OCI-LY1 (cell line): Measurements from ENCODE around the gene TRIM45.

Experiments
- H2AFZ ChIP-seq: fragments of 200-600 bp; sonication (generic), shearing (Covaris generic); 2 replicates; pipeline ENCODE4 v1.6.0; 2014; ENCODE audit warnings: antibody characterized with exemption, mild to moderate bottlenecking, low read length
- H3F3A ChIP-seq: fragments of 200-600 bp; sonication (generic), shearing (Covaris generic); 2 replicates; pipeline ENCODE4 v1.6.0; 2014; ENCODE audit warnings: mild to moderate bottlenecking, antibody characterized with exemption, low read length, moderate library complexity; ENCODE audit not compliant: insufficient read depth
- H3K27ac ChIP-seq: fragments of 200-600 bp; sonication (generic); 2 replicates; pipeline ENCODE4 v1.5.1; 2014; ENCODE audit warnings: low read length, mixed run types, mild to moderate bottlenecking, low read depth; ENCODE audit not compliant: poor library complexity, severe bottlenecking
- H3K27me3 ChIP-seq: fragments of 200-600 bp; sonication (generic); 2 replicates; pipeline ENCODE4 v1.6.0; 2014; ENCODE audit warnings: antibody characterized with exemption, mild to moderate bottlenecking, low read length, moderate library complexity; ENCODE audit not compliant: insufficient read depth
- H3K36me3 ChIP-seq: fragments of 200-600 bp; sonication (generic); 2 replicates; pipeline ENCODE4 v1.6.1; 2014; ENCODE audit warnings: mild to moderate bottlenecking, antibody characterized with exemption, low read length, moderate library complexity, mixed read lengths; ENCODE audit not compliant: insufficient read depth
- H3K4me1 ChIP-seq: fragments of 200-600 bp; sonication (generic); 2 replicates; pipeline ENCODE4 v1.5.1; 2014; ENCODE audit warnings: mild to moderate bottlenecking, low read length, moderate library complexity; ENCODE audit not compliant: insufficient read depth, severe bottlenecking
- H3K4me2 ChIP-seq: fragments of 200-600 bp; sonication (generic), shearing (Covaris generic); 2 replicates; pipeline ENCODE4 v1.6.1; 2014; ENCODE audit warnings: low read length
- H3K4me3 ChIP-seq: fragments of 200-600 bp; sonication (generic); 2 replicates; pipeline ENCODE4 v1.5.1; 2014; ENCODE audit warnings: low read length, low read depth, mild to moderate bottlenecking, mixed read lengths; ENCODE audit not compliant: poor library complexity, severe bottlenecking
- H3K79me2 ChIP-seq: fragments of 200-600 bp; shearing (Covaris generic); 2 replicates; pipeline ENCODE4 v1.6.1; 2016; ENCODE audit warnings: mixed run types, low read length, mixed read lengths; ENCODE audit not compliant: insufficient read depth
- H3K9ac ChIP-seq: fragments of 200-600 bp; sonication (generic), shearing (Covaris generic); 2 replicates; pipeline ENCODE4 v1.6.1; 2014; ENCODE audit warnings: mild to moderate bottlenecking, low read length, mixed read lengths
- H3K9me2 ChIP-seq: fragments of 200-600 bp; sonication (generic), shearing (Covaris generic); 2 replicates; pipeline ENCODE4 v1.6.1; 2014; ENCODE audit warnings: low read depth, mild to moderate bottlenecking, low read length, mixed read lengths
- H3K9me3 ChIP-seq: fragments of 200-600 bp; shearing (Covaris generic); 2 replicates; pipeline ENCODE4 v1.6.1; 2014; ENCODE audit warnings: low read length, mixed read lengths
- H4K20me1 ChIP-seq: fragments of 200-600 bp; sonication (generic), shearing (Covaris generic); 2 replicates; pipeline ENCODE4 v1.6.0; 2016; ENCODE audit warnings: mild to moderate bottlenecking, low read length; ENCODE audit not compliant: insufficient read depth
- CTCF ChIP-seq: fragments of 200-600 bp; sonication (generic), shearing (Covaris generic); IDR thresholded peaks from 2 replicates; pipeline ENCODE4 v1.5.1; 2017; ENCODE audit warnings: mild to moderate bottlenecking, antibody characterized with exemption, low read length, moderate library complexity, mixed read lengths
- EZH2 ChIP-seq: fragments of 200-600 bp; sonication (generic), shearing (Covaris generic); IDR thresholded peaks from 2 replicates; pipeline ENCODE4 v1.8.0; 2017; ENCODE audit warnings: borderline replicate concordance, mixed run types, mild to moderate bottlenecking, antibody characterized with exemption, low read length, moderate library complexity, mixed read lengths

TRIM45 gene, protein sequence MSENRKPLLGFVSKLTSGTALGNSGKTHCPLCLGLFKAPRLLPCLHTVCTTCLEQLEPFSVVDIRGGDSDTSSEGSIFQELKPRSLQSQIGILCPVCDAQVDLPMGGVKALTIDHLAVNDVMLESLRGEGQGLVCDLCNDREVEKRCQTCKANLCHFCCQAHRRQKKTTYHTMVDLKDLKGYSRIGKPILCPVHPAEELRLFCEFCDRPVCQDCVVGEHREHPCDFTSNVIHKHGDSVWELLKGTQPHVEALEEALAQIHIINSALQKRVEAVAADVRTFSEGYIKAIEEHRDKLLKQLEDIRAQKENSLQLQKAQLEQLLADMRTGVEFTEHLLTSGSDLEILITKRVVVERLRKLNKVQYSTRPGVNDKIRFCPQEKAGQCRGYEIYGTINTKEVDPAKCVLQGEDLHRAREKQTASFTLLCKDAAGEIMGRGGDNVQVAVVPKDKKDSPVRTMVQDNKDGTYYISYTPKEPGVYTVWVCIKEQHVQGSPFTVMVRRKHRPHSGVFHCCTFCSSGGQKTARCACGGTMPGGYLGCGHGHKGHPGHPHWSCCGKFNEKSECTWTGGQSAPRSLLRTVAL

DNA sequence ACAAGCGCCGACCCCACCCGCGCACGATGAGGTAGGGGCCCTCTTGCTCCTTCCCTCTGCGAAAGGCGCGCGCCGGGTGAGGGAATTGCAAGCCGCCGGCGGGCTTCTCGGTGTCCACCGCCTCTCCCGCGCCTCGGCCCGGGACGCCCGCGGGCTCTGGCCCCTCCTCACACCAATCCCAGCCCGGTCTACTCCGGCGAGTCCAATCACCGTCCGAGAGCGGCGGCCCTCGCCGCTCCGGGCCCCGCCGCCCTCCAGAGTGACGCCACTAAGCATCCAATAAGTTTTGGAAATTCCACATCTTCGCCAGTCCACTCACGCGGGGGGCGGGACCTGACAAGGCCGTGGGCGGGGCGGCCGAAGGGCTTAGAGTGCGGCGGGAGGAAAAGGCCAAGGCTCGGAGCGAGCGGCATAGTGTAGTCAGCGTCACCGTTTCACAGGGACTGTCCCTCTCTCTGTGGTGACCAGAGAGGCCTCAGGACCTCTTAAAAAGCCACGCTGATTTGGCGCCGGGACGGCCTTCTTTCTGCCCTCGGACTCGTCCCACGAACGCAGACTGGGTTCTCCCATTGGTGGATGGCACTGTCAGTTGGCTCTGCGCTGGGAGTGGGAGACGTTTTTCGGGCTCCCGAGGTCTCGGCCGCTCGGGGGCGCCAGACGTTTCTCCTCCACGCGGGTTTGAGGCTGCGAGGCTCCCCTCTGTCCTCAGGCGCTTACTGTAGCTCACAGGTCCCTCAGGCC lies at the start of gene TRIM45:
Gene TRIM45 (minus strand): TSS at position 161 of the 741 bp plus-strand sequence. CDS start 548 bp downstream, outside the sequence.
- Histone ChIP-seq H3K36me3 (no peaks in the 10 kb centered on the region), H3K4me3 (peak within 1 kb of the TSS; percentile 65), H3F3A (no peaks in the 10 kb centered on the region), H3K4me1 (no peaks in the 10 kb centered on the region), H4K20me1 (no peaks in the 10 kb centered on the region), H3K4me2 (peak within 1 kb of the TSS; percentile 70), H3K9ac (peak within 1 kb of the TSS; percentile 41; the same call in 1 of the 2 replicates), H3K9me3 (no peaks in the 10 kb centered on the region), H2AFZ (no peak within 1 kb of the TSS), H3K9me2 (no peaks in the 10 kb centered on the region), H3K79me2 (no peaks in the 10 kb centered on the region), H3K27ac (no peak within 1 kb of the TSS), H3K27me3 (peaks cover 5% of the 10 kb centered on the region; the same call in 1 of the 2 replicates)
- TF ChIP-seq CTCF (peak; percentile 65), EZH2 (no peak)

DNA sequence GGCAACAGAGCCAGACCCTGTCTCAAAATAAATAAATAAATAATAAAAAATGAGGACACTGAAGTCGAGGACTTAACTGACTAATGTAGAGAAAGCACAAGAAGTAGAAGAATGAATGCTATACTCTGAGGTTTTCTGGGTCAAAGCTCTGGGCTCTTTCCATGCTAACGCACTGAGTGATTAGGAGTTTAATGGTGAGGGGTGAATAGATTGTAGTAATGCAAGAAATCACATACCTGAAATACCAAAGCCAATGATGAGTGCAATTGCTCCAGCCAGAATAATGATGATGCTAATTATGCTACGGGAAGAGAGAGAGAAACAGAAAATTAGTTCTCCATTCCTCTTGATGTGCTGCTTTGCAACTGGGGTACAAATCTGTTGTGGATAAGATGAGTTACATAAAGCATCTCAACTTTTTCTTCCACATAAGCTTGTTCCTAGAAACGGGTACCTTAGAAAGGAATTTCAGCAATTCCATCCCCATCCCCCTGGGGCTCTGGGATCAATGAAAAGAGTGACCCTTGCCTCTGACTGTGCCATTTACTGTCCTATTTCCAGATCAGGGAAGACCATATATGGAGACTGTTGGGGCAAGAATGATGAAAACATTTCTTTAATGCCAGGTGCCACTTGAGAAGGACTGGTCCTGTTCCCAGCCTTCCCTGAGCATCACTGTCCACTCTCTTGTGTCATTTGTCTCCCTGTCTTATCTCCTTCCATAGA lies 48.5 kb upstream of the TRIM45 start:
- Histone ChIP-seq H3K27ac (no peak overlapping the region), H3K9ac (no peak overlapping the region), H3K9me2 (no peaks in the 10 kb centered on the region), H3K79me2 (no peaks in the 10 kb centered on the region), H4K20me1 (no peaks in the 10 kb centered on the region), H3K4me2 (no peak overlapping the region), H3K4me1 (no peaks in the 10 kb centered on the region), H3K36me3 (no peaks in the 10 kb centered on the region), H3K4me3 (no peak overlapping the region), H3K27me3 (no peaks in the 10 kb centered on the region), H2AFZ (no peak overlapping the region), H3F3A (no peaks in the 10 kb centered on the region), H3K9me3 (no peaks in the 10 kb centered on the region)
- no peak for TF ChIP-seq CTCF
- TF ChIP-seq EZH2, result no peak

GRCh38 chr1:117167402-117167801 lies 45.9 kb upstream of the TRIM45 start:
- Histone ChIP-seq H3K79me2 (no peaks in the 10 kb centered on the region), H3K27me3 (no peaks in the 10 kb centered on the region), H3K9me2 (no peaks in the 10 kb centered on the region), H2AFZ (no peak overlapping the region), H3K4me3 (no peak overlapping the region), H3K27ac (no peak overlapping the region), H4K20me1 (no peaks in the 10 kb centered on the region), H3K4me2 (no peak overlapping the region), H3K36me3 (no peaks in the 10 kb centered on the region), H3K9ac (no peak overlapping the region), H3K4me1 (no peaks in the 10 kb centered on the region), H3F3A (no peaks in the 10 kb centered on the region), H3K9me3 (no peaks in the 10 kb centered on the region)
- TF ChIP-seq CTCF, result no peak
- no peak for TF ChIP-seq EZH2
